Middle frontal gyrus (tissue), 1 donor: Measurements from ENCODE around the gene CD40LG.

ENCODE experiments used
- DNase-seq: peaks from one replicate; pipeline ENCODE4 v3.0.0-alpha.2; 2015; ENCODE audit warnings: low spot score; ENCODE audit errors: extremely low spot score

Gene CD40LG

DNA sequence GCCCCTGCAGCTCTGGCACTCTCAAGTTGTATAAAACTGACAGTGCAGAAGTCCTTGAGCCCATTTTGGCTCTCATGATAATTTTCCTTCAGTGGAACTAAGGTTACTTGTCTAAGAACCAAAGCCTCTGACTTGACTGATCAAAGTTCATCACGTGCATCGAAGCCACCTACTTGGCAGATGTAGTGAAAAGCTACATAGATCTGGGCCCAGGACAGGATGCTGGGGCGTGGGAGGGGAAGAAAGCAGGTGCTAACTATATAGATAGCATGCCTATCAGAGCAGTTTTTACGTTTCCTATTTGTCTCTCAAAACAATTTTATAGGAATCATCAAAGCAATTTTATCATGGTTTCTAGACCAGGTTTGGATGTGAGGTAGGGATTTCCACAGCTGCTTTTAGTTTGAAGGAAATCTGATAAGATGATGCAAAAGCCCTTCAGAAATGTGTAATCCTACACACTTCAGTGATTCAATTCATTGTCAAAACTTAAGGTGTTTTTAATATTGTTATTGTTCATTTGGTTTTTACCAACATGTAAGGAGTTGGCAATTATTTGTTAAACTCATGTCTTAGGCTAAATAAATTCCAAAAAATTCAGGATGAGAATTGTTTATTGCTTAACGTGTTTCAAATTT lies 1.2 kb upstream of the CD40LG start:
- no peak for DNase-seq

- DNase-seq, result no peak
These were observed 2.9 kb downstream of the CD40LG start for GRCh38 chrX:136650811-136651210.

- DNase-seq, result no peak
These were observed 5.1 kb downstream of the CD40LG start for GRCh38 chrX:136652822-136653723.

DNA sequence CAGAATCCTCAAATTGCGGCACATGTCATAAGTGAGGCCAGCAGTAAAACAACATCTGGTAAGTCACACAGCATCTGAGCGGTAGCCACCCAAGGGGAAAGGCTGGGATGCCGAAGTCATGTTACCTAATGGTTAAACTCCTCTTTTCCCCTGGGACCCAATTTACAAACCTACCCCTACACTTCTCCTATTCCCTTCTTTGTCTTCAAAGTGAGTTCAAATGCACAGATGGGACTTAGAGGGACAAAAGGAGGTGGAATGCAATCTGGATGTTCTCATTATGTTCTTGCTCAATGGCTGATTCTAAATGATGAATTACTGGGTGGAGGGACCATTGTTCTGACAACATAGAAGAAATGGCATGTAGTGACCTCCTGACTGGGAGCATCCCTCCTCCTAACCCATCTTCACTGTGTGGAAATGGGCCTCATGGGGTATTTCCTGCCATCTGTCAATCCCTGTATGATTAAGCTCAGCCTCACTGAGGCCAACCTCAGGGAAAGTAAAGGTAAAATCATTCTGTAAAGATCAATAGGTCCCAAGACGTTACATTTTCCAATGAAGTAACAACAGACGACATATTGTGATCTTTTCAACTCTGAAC lies 8.5 kb downstream of the CD40LG start:
- DNase-seq, result no peak

- no peak for DNase-seq
These were observed 10.2 kb downstream of the CD40LG start for GRCh38 chrX:136658151-136658550.

DNA sequence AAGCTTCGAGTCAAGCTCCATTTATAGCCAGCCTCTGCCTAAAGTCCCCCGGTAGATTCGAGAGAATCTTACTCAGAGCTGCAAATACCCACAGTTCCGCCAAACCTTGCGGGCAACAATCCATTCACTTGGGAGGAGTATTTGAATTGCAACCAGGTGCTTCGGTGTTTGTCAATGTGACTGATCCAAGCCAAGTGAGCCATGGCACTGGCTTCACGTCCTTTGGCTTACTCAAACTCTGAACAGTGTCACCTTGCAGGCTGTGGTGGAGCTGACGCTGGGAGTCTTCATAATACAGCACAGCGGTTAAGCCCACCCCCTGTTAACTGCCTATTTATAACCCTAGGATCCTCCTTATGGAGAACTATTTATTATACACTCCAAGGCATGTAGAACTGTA lies 11.2 kb downstream of the CD40LG start:
- DNase-seq, result no peak

GRCh38 chrX:136660896-136661295 lies 12.9 kb downstream of the CD40LG start:
- DNase-seq, result no peak

DNA sequence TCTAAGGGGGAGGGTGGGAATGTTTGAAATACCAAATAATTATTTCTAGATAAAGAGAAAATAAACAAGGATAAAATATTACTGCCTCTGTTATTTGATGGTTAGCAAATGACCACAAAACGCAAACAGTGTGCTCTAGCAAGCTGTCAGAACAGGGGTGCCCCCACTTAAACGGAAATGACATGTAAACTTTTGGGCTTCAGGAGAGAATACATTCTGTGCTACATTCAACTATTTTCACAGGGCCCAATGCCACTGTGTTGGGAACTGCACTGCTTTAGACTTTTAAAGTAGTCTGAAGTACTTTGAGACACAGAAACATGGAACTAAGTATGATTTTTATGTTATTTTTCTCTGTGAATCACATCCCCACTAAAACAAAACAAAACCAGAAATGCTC lies 14.1 kb downstream of the CD40LG start:
- DNase-seq, result no peak

DNA sequence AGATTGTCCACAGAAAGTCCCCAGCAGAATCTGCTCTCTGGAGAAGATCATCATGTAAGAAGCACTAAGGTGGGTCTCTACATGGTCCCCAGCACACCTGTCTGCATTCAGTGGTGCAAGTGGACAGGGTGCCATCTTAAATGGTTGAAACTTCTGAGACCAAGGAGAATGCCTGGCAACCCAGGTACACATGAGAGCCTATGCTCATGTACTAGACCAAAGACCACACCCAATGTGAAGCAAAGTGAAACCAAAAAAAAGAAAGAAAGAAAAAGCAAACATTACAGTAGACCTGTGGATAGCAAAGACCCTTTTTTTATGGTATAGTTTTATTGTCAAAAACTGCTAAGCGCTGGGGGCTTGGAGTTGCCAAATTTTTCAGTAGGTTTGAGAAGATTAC lies 15.0 kb downstream of the CD40LG start:
- no peak for DNase-seq

DNA sequence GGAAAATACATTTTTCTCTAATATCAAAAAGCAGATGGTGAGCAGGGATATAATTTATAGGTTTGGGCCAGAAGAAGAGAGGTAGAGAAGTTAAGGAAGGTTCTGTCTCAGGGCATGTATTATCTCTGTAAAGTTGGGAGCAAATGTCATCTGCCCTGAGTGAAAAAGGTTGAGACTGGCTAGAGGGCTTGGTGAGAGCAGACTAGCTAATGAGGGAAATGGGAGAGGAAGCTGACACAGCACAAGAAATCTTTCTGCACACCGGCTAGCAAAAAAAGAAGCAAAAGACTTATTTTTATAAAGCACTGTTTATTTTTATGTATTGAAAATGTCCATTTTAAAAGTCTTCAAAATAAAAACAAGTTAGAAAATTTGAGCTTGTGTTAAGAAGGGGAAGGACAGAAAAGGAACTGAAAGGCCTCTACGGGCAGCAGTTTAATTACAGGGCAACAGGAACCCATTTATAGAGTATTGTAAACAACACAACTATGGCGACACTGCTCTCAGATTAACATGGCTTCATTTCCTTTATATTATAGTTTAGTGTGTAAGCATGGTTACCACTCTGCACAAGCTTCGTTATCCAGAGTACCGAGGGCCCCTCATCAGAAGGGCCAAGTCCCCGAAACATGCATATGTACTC lies 17.4 kb downstream of the CD40LG start:
- no peak for DNase-seq

GRCh38 chrX:136666088-136666487 lies 18.1 kb downstream of the CD40LG start:
- no peak for DNase-seq

DNA sequence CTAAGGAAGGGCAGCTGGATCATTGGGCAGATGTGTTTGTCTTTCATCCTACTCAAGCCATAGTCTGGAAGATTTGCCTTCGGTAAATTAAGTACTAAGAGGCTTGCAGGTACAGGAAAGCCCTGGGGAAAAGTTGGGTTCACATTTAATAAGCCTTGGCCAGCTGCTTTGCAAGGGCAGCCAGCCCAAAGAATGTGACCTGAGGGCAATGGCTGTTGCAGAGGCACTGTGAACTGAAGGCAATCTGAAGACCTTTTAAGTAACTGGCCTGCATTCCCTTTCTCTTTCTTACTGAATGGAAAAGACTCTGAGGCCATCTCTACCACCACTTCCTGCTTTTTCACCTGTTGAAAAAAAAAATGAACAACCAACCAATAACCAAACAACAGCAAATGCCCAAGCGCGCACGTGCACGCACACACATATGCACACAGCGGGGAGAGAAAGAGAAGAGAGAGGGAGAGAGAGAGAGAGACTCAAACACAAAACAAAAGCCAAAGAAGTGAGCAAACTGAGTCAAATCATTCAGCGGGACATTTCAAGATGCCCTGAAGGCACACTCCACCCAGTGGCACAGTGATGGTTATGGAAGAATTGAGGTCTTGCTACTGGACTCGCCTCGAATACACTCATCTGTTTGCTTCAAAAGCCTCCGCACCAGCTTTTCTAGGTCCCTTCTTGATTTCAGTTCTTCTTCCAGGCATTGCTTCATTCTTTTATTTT lies 19.6 kb downstream of the CD40LG start:
- DNase-seq, result no peak

DNA sequence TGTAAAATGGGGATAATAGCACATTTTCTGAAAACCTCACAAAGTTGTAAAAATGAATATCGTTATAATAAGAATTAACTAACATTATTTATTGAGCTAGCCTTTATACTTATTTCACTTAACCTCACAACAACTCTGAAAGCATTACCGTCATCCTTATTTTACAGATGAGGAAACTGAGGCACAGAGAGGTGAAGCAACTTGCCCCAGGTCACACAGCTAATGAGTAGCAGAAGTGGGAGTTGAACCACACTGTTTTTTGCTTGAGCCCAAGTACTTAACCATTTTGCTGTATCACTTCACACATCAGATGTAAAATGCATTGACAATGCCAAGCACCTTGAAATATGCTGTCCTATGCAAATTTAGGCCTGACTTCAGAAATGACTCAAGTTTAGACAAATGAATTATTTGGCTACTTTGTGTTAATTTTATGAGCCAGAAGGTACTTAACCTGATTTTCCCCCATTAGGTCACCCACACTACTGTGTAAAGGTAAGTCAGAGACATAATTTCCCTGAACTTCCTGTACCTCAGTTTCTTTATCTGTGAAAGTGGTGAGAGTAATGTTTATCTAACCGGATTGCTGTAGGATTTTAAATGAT lies 23.1 kb downstream of the CD40LG start:
- DNase-seq, result no peak

GRCh38 chrX:136674270-136674985 lies 26.5 kb downstream of the CD40LG start:
- DNase-seq, result no peak

DNA sequence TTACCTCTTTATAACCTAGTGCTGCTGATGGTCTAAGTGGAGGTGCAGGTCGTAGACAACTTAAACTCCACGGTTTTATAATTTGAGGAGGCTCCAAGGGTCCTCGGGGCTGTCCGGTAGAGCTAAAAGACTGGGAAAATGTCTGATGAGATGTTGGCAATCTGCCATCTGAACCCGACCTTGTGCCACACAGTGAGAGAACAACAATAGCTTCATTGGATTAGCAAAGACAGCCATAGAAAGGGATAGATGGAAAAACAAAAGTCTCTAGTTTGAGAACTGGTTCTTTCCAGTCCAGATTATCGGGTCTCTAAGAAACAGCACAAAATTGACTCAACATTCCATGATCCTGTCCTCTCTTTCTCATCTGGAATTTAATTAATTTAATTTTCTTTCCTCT lies 31.6 kb downstream of the CD40LG start:
- no peak for DNase-seq

DNA sequence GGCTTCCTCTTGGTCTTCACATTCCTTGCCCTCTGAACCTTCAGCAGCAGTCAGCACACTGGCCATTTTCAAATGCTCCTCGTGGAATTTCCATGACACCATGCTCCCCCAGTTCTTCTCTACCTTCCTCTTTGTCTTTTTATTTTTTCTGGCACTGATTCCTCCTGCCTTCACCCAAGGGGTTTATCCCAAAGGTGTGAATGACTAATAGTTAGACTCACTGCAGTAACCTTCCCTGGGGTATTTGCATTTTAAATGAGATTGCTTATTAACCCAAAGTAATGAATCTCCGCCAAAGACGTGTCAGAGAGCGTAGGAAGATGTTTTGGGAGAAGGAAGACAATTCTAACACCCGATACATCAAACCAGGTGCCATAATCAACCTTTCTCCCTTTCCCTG lies 36.2 kb downstream of the CD40LG start:
- no peak for DNase-seq

- no peak for DNase-seq
These were observed 39.5 kb downstream of the CD40LG start for GRCh38 chrX:136687457-136687856.

- DNase-seq, result no peak
These were observed 41.5 kb downstream of the CD40LG start for GRCh38 chrX:136689436-136689835.

DNA sequence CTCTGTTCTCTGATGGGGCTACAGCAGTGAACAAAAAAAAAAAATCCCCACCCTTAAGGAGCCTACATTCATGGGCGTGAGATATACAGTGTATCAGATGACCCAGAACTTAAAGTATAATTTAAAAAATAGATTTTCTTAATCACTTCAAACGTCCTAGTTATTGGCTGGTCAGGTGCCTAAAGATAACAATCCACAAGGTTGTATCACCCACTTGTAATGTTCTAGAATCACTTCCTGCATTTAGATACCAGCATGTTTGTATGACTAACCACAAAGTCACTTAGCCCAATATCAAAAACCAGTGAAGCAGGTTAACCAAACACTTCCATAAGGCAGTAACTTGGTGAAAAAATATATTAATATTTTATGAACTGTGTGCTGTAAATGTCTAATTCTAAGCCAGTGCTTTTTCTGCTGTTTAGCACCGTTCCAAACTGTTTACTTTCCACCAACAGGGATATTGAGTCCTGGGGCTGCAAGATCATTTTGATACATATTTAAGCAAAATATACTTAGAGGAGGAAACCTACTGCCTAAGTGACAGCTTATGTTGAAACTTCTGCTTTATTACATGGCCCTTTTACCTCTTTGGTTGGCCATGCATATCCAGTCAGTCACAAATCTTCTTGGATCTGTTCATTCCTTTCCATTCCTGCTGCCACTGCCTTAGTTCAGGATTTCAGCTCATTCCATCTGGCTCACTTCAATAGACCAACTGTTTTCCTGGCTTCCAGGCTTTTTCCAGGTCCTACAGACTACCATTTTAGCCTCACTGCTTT lies 43.3 kb downstream of the CD40LG start:
- DNase-seq, result no peak
